HEK293T (cell line): ENCODE data around the gene HOXD9.

Experiments used
- ARNT ChIP-seq: fragments of 450-650 bp; IDR thresholded peaks from 2 replicates; pipeline ENCODE4 v1.6.1; 2017; ENCODE audit warnings: mild to moderate bottlenecking
- FOXA1 ChIP-seq: fragments of 450-650 bp; IDR thresholded peaks from 2 replicates; pipeline ENCODE4 v1.6.1; 2016; ENCODE audit warnings: mild to moderate bottlenecking
- FOXK2 ChIP-seq: fragments of 450-650 bp; IDR thresholded peaks from 2 replicates; pipeline ENCODE4 v1.6.1; 2016; ENCODE audit warnings: mild to moderate bottlenecking
- FOXM1 ChIP-seq: fragments of 450-650 bp; IDR thresholded peaks from 2 replicates; pipeline ENCODE4 v1.6.1; 2017; ENCODE audit warnings: mild to moderate bottlenecking, borderline replicate concordance
- LEF1 ChIP-seq: fragments of 450-650 bp; IDR thresholded peaks from 2 replicates; pipeline ENCODE4 v1.6.1; 2017; ENCODE audit warnings: mild to moderate bottlenecking, borderline replicate concordance
- SP1 ChIP-seq: fragments of 450-650 bp; IDR thresholded peaks from 2 replicates; pipeline ENCODE4 v1.6.1; 2017
- SUZ12 ChIP-seq: fragments of 450-650 bp; IDR thresholded peaks from 2 replicates; pipeline ENCODE4 v1.6.1; 2016; ENCODE audit warnings: mild to moderate bottlenecking
- TARDBP ChIP-seq: fragments of 450-650 bp; IDR thresholded peaks from 2 replicates; pipeline ENCODE4 v1.6.1; 2016

- TF ChIP-seq FOXM1 (no peak), TARDBP (no peak), FOXK2 (no peak), SP1 (no peak), LEF1 (no peak), ARNT (no peak), SUZ12 (no peak), FOXA1 (no peak)
Observed at GRCh38 chr2:176095421-176095820, 27.1 kb upstream of the HOXD9 start.
